ENCODE data around the gene NTNG1. TPM values are rescaled to one million over a fixed set of nuclear protein-coding genes. Genes with fewer than 3 reads are reported as not detected.

NTNG1 gene
- total RNA-seq, 1 experiment from 2014 or later = 2.3 TPM

GRCh38 chr1:107512836-107513235 is 372.0 kb downstream of the NTNG1 start (continued):
- TF ChIP-seq MAX (CRISPR knock-in tag; IDR thresholded peaks at IDR 0.05) = no peak

- POLR2A ChIA-PET = no interaction called here
- TF ChIP-seq ERG (CRISPR knock-in tag; IDR thresholded peaks at IDR 0.05) = no peak
- no peak for TF ChIP-seq PRDM15 (CRISPR knock-in tag; IDR thresholded peaks at IDR 0.05)
- TF ChIP-seq MLX (CRISPR knock-in tag; IDR thresholded peaks at IDR 0.05) = no peak
- TF ChIP-seq TEAD4 (CRISPR knock-in tag; IDR thresholded peaks at IDR 0.05) = no peak
- TF ChIP-seq ATF6 (CRISPR knock-in tag; IDR thresholded peaks at IDR 0.05) = no peak
- no peak for TF ChIP-seq ATF2 (CRISPR knock-in tag; IDR thresholded peaks at IDR 0.05; ENCODE audit: borderline replicate concordance, low read depth)
- no peak for TF ChIP-seq NR2C2 (CRISPR knock-in tag; IDR thresholded peaks at IDR 0.05)
- TF ChIP-seq NFYB (CRISPR knock-in tag; conservative IDR thresholded peaks at IDR 0.05; ENCODE audit: low read depth) = no peak
- no peak for TF ChIP-seq MXD4 (CRISPR knock-in tag; IDR thresholded peaks at IDR 0.05; ENCODE audit: borderline replicate concordance)
- TF ChIP-seq NFATC4 (CRISPR knock-in tag; IDR thresholded peaks at IDR 0.05) = no peak
- TF ChIP-seq ZMAT4 (CRISPR knock-in tag; IDR thresholded peaks at IDR 0.05) = no peak
- TF ChIP-seq HMGA2 (CRISPR knock-in tag; IDR thresholded peaks at IDR 0.05) = no peak
- no peak for TF ChIP-seq ESRRA (CRISPR knock-in tag; IDR thresholded peaks at IDR 0.05; ENCODE audit: borderline replicate concordance)
- Mint-ChIP-seq H3K27ac (no peak overlapping the region), H3K4me3 (no peak overlapping the region), H3K4me1 (peaks cover 9% of the 10 kb centered on the region), H3K27me3 (ENCODE audit: low read depth) (no peaks in the 10 kb centered on the region), H3K9me3 (peaks cover 18% of the 10 kb centered on the region), H3K36me3 (peaks cover 15% of the 10 kb centered on the region)
- DNase-seq (ENCODE audit: low spot score) = no peak
- no peak for ATAC-seq
- CTCF ChIA-PET = no interaction called here
These were observed 374.0 kb downstream of the NTNG1 start for GRCh38 chr1:107514841-107515240.

GRCh38 chr1:107515702-107516101 is 374.9 kb downstream of the NTNG1 start:
- no peak for DNase-seq (ENCODE audit: low spot score)
- no peak; the same call in 1 of the 2 replicates for ATAC-seq
- Mint-ChIP-seq H3K27ac (no peak overlapping the region), H3K4me1 (peaks cover 9% of the 10 kb centered on the region), H3K4me3 (no peak overlapping the region), H3K36me3 (peaks cover 6% of the 10 kb centered on the region), H3K27me3 (ENCODE audit: low read depth) (no peaks in the 10 kb centered on the region), H3K9me3 (peaks cover 11% of the 10 kb centered on the region)
- CTCF ChIA-PET = no interaction called here
- POLR2A ChIA-PET = no interaction called here
- TF ChIP-seq E2F1 (CRISPR knock-in tag; IDR thresholded peaks at IDR 0.05) (no peak), NR2C2 (CRISPR knock-in tag; IDR thresholded peaks at IDR 0.05) (no peak), OVOL2 (CRISPR knock-in tag; IDR thresholded peaks at IDR 0.05; ENCODE audit: borderline replicate concordance) (no peak), ELF4 (CRISPR knock-in tag; IDR thresholded peaks at IDR 0.05; ENCODE audit: low read depth) (no peak), E2F5 (CRISPR knock-in tag; IDR thresholded peaks at IDR 0.05) (no peak), SP1 (CRISPR knock-in tag; conservative IDR thresholded peaks at IDR 0.05) (no peak), FOXP4 (CRISPR knock-in tag; IDR thresholded peaks at IDR 0.05) (no peak)

Data from WTC11 (cell line).